ENCODE results near the gene ZIC2. TPM values are rescaled to one million over a fixed set of nuclear protein-coding genes. Genes with fewer than 3 reads are reported as not detected.
"Not testable (repeated sequence)": the region's sequence is repeated elsewhere in the genome, so short reads cannot be mapped to it uniquely, and the experiment has no call there.

The ZIC2 gene
- total RNA-seq, 2 donors from 2014 or later, result 0.08 to 0.27 TPM

DNA sequence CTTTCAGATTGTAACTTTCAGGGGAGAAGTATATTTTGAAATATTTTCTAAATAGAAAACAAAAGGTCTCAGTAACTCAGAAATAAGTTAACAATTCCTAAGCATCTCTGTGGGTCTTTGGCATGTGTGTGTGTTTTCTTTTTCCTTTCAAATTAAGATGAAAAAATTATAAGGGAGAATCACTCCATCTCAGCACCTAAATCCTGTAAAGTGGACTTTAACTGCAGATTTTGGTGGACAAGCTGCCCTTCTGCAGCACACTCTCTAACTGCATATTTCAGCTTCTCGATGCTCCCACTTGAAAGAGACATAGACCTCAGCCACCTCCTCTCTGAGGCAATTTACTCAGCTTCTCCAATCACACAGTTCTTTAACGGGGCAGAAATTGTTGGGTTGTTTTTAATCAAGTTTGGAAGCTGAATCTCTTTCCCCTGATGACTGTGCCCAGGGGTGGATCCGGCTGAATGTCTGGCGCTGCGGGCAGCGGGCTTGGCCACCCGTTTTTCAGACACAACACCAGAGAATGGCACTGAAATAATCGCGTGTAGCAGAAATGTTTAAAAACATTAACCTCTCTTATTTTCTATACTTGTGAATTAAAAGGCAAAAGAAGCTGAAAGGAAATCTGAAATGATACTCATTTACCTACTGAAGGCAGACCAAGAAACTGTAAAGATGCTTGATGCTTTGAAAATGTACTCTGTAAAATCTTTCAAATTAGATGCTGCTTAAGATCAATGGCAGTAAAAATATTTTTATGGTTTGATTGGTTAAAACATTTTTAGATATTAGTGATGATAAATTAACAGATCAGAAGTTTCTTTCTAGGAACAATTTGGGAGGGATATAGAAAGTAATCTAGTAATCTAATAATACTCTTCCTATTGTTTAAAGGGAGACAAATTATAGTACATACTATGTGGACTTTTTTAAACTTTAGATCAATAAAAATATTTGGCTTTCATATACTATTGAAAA, 12.4 kb downstream of the ZIC2 start:
- no peak for DNase-seq
- ATAC-seq, result no peak
- intact Hi-C loops (cut with DNase I, micrococcal nuclease), result no loop called here

DNA sequence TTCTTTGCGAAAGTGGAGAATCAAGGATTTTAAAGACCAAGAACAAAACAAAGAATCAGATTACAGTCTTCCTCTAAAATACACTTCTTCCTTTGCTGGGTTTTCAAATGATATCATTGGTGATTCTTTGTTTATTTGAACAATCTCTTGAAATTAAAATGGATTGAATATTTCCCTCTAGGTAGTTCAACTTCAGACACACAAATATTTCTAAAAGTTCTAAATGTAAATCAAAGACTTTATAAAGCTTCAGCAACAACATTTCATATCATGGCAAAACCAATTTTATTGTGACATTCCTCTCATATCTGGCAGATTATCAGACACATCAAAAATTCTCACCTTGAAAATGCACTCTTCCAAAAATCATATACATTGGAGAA, 13.0 kb downstream of the ZIC2 start:
- intact Hi-C loops (cut with DNase I, micrococcal nuclease), result no loop called here
- ATAC-seq, result no peak

DNA sequence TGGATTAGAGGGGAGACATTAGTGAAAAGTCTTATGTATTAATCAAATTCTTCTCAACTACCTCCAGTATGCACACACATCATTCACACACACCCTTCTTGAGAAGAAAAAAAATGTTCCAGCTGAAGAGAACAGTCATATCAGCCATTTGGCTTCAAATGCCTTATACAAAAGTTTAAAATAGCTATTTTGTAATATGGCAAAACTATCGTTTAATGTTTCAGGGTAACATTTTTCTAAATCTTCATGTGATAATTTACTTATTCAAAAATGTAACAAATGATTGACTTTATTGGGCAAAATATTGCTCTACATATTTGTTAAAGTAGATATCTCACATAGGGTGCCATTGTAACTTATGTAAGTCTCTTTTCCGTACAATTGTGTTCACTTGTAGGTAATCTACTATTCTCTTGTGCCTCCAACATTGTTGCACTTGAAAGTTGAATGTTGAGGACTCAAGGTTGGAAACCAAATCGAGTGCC, 13.6 kb downstream of the ZIC2 start:
- ATAC-seq, result no peak
- intact Hi-C loops (cut with DNase I, micrococcal nuclease), result no loop called here
- no peak for DNase-seq

More for the DNA sequence above, 13.0 kb downstream of the ZIC2 start:
- DNase-seq, result no peak

DNA sequence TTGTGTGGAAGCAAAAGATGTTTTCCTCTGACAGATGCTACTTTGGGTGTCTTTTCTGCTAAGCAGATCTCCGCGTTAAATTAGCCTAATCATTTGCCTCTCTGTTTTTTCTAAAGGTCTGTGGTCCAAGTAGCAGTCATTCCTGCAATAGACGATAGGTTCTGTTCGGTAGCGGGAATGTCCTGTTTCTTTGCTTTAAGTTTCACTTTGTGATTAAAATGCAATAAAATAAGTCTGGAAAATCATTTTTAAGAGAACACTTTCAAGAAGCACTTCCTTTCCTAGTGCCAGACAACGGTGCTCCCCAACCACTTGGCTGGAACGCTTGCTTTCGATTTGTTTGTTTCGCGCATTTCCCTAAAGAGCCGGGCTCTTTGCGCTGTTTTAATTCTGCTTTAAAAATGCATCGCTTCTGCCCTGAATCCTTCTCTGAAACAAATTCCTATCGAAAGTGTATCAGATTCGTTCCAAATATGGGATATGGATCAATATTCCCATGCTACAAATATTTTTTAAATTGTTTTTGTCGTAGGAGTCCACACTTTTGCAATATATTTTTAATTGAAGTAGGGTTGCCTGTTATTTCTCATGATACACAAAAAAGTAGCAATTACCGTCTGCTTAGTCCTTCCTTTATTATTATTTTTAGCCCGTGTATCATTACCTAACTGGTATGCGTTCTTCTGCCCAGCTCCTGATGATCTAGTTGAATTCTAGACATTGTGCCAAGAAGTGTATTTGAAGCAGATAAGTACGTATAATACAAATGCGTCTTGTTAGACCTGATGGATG, 14.2 kb downstream of the ZIC2 start:
- no peak for ATAC-seq
- no peak for DNase-seq
- intact Hi-C loops (cut with DNase I, micrococcal nuclease), result no loop called here

DNA sequence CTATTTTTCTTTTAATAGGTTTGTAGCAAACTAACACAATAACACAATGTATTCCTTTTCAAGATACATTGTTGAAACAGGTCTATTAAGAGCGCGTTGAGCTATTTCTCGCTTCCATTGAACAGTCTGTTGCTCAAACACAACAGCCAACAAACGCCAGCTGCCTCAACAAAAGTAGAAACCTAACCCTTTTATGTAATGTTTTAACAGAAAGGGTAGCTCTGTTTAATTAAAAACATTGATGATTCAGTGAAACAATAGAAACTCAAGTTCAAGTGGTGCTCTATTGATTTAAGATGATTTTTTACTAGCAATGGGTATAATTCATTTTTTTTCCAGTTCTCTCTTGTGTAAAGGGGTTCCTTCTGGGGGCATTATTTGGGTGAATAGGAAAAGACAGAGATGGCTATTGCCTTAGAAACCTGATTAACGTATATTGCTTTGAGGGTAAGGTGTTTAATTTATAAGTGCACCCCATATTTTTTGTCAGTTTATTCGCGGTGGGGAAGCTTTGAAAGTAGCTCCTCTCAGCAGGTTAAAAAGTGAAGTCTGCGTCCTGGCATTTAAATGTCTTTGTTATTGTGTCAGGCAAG, 14.9 kb downstream of the ZIC2 start:
- ATAC-seq, result no peak
- DNase-seq, result no peak
- intact Hi-C loops (cut with DNase I, micrococcal nuclease), result no loop called here

DNA sequence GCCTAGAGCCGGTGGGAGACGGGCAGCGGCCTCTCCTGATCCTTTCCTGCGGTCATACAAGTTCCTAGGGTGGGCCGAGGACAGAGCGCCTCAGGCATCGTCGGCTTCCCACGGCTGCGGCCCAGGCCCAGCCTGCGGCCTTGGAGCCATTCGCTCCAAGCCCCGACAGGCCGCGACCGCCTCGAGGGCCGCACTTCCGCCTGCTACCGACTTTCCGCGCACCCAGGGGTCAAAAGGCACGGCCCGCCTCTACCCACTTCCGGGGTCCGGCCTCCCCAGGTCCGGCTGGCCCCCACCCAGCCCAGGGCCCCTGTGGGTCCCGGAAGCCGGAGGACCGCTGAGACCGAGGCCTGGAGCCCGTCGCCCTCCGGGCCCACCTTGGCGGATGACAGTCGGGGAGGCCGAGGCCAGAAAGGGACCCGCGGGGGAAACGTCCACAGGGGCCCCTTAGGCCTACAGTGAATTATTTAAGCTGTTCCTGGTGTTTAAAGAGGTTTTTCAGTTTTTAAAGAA, 16.2 kb downstream of the ZIC2 start:
- ATAC-seq (peak; percentile 12), DNase-seq (no peak)
- intact Hi-C loops (cut with DNase I, micrococcal nuclease), result no loop called here

DNA sequence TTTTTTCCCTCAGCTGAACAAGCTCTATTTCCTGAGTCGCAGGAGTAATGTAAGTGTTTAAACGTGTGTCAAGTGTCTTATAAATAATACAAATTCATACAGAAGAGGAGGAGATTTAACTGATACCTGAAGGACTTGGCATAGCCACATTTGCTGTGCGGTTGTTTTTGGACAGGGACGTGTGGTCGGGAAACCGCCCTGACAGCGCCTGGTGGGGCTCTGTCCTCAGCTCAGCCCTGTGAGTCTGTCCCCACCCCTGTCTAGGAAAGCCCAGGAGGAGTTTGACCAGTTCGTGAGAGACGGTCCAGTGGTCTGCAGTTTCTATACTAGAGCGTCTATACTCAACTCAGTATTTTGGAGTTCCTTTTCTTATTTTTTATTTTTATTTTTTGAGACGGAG, 16.7 kb downstream of the ZIC2 start:
- DNase-seq (no peak), ATAC-seq (no peak)
- intact Hi-C loops (cut with DNase I, micrococcal nuclease), result no loop called here

DNA sequence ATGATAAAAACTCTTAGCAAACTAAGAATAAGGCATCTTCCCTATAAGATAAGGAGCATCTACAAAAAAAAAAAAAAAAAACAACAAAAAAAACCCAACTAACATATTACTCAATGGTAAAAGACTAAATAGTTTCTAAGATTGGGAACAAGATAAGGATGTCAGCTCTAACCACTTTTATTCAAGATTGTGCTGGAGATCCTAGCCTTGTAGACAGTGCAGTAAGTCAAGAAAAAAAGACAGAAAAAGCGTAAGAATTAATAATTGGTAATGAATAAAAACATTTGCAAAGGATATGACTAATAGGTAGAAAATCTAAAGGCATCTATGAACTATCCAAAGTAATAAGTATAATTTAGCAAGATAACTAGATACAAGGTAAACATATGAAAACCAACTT, 33.0 kb downstream of the ZIC2 start:
- intact Hi-C loops (cut with DNase I, micrococcal nuclease), result no loop called here
- ATAC-seq, result no peak

DNA sequence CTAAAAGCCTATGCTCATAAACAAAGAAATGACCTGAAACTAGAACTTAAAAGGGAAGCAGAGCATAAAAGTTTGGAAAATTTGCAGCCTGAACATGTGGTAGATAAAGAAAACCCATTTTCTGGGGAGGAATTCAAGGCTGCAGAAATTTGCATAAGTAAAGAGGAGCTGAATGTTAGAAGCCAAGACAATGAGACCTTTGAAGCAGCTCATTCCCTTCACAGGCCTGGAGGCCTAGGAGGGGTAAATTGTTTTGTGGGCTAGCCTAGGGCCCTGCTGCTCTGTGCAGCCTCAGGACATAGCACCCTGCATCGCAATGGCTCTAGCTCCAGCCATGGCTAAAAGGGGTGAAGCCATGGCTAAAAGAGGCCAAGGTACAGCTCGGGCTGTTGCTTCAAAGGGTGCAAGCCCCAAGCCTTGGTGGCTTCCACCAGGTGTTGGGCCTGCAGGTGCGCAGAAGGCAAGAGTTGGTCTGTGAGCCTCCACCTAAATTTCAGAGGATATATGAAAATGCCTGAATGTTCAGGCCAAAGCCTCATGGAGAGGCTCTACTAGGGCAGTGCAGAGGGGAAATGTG, 38.3 kb downstream of the ZIC2 start:
- DNase-seq (no peak), ATAC-seq (no peak)
- intact Hi-C loops (cut with DNase I, micrococcal nuclease), result no loop called here

More for the DNA sequence above, 33.0 kb downstream of the ZIC2 start:
- no peak for DNase-seq

DNA sequence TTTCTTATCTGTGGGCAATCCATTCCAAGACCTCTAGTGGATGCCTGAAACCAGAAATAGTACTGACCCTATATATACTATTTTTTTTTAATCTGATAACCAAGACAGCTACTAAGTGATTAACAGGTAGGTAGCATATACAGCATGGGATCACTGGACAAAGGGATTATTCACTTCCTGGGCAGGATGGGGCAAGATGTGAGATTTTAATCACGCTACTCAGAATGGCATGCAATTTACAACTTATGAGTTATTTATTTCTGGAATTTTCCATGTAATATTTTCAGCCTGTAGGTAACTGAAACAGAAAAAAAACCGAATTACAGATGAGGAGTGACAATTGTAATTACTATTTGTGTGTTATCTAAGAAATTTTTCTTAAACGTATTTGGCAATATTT, 41.2 kb downstream of the ZIC2 start:
- no peak for ATAC-seq
- intact Hi-C loops (cut with DNase I, micrococcal nuclease), result no loop called here
- DNase-seq, result no peak

DNA sequence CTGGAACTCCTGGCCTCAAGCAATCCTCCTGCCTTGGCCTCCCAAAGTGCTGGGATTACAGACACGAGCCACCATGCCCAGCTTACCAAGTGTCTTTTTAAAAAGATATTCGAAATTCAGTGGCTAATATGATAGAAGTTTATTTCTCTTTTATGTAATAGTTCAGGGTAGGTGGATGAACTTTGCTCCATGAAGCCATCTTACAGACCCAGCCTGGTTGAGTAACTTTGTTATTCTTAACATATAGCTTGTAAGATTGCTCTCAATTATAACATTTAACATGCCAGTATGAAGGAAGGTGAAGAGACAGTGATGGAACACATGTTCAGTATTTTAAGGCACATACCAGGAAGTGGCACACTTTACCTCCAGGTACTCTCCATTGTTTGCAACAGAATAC, 42.4 kb downstream of the ZIC2 start:
- DNase-seq (no peak), ATAC-seq (peak; percentile 75)

DNA sequence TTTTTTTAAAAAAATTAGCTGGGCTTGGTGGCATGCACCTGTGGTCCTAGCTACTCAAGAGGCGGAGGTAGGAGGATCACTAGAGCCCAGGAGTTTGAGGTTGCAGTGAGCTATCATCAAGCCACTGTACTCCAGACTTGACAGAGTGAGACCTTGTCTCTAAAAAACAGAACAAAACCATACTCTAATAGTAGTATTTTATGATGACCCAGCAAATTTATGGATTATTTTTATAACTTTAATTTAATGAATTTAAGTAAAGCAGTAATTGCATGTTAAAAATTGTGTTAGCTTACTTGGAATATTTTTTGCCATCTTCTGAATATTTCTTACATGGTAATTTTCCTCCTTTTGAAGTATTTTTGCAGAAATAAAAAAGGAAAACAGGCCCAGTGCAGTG, 48.3 kb downstream of the ZIC2 start:
- intact Hi-C loops (cut with DNase I, micrococcal nuclease), result no loop called here
- no peak for ATAC-seq
- DNase-seq, result no peak

More for the DNA sequence above, 42.4 kb downstream of the ZIC2 start:
- intact Hi-C loops (cut with DNase I, micrococcal nuclease), result no loop called here

DNA sequence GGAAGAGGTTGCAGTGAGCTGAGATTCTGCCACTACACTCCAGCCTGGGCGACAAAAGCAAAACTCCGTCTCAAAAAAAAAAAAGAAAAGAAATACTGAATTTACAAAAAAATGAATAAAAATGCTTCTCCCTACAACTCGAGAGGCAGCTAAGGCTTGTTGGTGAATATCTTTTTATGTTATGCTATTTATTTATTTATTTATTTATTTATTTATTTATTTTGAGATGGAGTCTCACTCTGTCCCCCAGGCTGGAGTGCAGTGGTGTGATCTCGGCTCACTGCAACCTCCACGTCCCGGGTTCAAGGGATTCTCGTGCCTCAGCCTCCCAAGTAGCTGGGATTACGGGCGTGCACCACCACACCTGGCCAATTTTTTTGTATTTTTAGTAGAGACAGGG, 51.1 kb downstream of the ZIC2 start:
- intact Hi-C loops (cut with DNase I, micrococcal nuclease); ATAC-seq; DNase-seq: not testable (repeated sequence)

DNA sequence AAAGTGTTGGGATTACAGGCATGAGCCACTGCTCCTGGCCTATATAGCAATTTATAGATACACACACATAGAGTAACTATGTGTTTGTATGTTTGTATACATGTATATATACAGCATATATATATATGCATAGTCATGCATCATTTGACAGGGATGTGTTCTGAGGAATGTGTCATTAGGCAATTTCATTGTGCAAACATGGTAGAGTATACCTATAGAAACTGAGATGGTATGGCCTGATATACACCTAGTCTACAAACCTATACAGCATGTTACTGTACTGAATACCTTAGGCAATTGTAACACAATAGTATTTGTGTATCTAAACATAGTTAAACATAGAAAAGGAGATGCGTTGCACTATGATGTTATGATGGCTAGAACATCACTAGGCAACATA, 54.4 kb downstream of the ZIC2 start:
- no peak for DNase-seq
- intact Hi-C loops (cut with DNase I, micrococcal nuclease), result no loop called here
- ATAC-seq, result no peak

Other genes with a start within 250 kb of the ZIC2 start
- gene ZIC5, start 10.0 kb upstream of the ZIC2 start, total RNA-seq, result not detected
- gene PCCA, start 107.3 kb downstream of the ZIC2 start, total RNA-seq, result 10 to 100 TPM; 84.1 to 99.1 TPM

All from left colon (tissue), 2 donors.